B cell (primary cell): Measurements from ENCODE around the gene CYFIP1. TPM values are rescaled to one million over a fixed set of nuclear protein-coding genes. Genes with fewer than 3 reads are reported as not detected.

Source experiments
- ATAC-seq: fragments of 200-7000 bp; cut with Tn5 transposase; one replicate; pipeline ENCODE4 v1.10.0; 2021; ENCODE audit warnings: low read depth, mild to moderate bottlenecking, moderate number of reproducible peaks, moderate library complexity
- CTCF ChIA-PET: fragments of 350-600 bp; sonication (Branson Sonifier 250); formaldehyde crosslinking; loops from one replicate; lab custom pipeline; 2021; ENCODE audit warnings: antibody characterized with exemption, inconsistent platforms; lab: Charles Lee
- POLR2A ChIA-PET: fragments of 350-600 bp; sonication (Branson Sonifier 250); formaldehyde crosslinking; loops from one replicate; lab custom pipeline; 2021; ENCODE audit warnings: antibody characterized with exemption; lab: Charles Lee
- DNase-seq: peaks from one replicate; pipeline ENCODE4 v3.0.0; 2013
- H2AFZ ChIP-seq: 2 replicates; pipeline ENCODE4 v1.6.1; 2012; ENCODE audit warnings: mild to moderate bottlenecking, low read depth, low read length; ENCODE audit not compliant: insufficient read depth, poor library complexity, severe bottlenecking
- H3K27ac ChIP-seq, 2 donors: 1 replicate in 1 of 2; 2 replicates in 1 of 2; pipeline ENCODE4 v1.5.1; 2012 to 2013; ENCODE audit warnings: low read length in 2 of 2, mild to moderate bottlenecking in 2 of 2, moderate library complexity in 1 of 2
- H3K27me3 ChIP-seq, 4 experiments: fragments of 200-600 bp in 1 of 4; sonication (generic) in 1 of 4; replicated peaks in 1 of 4; 1 replicate in 2 of 4; 2 replicates in 2 of 4; pipeline versions ENCODE4 v1.6.1 to v1.7.0; 2013 to 2016; ENCODE audit warnings: low read length in 3 of 4, mild to moderate bottlenecking in 2 of 4, mixed read lengths in 1 of 4, moderate library complexity in 1 of 4; ENCODE audit not compliant: insufficient read depth in 4 of 4, control insufficient read depth in 3 of 4; ENCODE audit errors: control extremely low read depth in 1 of 4
- H3K36me3 ChIP-seq, 2 experiments: replicated peaks in 1 of 2; 1 replicate in 1 of 2; 2 replicates in 1 of 2; pipeline versions ENCODE4 v1.6.1 to v1.7.1; 2013; ENCODE audit warnings: low read length in 1 of 2; ENCODE audit not compliant: insufficient read depth in 2 of 2, control insufficient read depth in 1 of 2; ENCODE audit errors: control extremely low read depth in 1 of 2, extremely low read depth in 1 of 2
- H3K4me1 ChIP-seq, 2 donors: fragments of 200-600 bp in 1 of 2; sonication (generic) in 1 of 2; 1 replicate in 1 of 2; 2 replicates in 1 of 2; pipeline versions ENCODE4 v1.5.1 to v1.6.1; 2013 to 2017; ENCODE audit warnings: low read length in 2 of 2; ENCODE audit not compliant: control insufficient read depth in 2 of 2, insufficient read depth in 2 of 2
- H3K4me2 ChIP-seq: replicated peaks from 2 replicates; pipeline ENCODE3; 2012; ENCODE audit warnings: mild to moderate bottlenecking, low read depth, low read length; ENCODE audit not compliant: poor library complexity, severe bottlenecking
- H3K4me3 ChIP-seq, 5 experiments: fragments of 200-600 bp in 1 of 5; sonication (generic) in 1 of 5; 1 replicate in 3 of 5; 2 replicates in 2 of 5; pipeline versions ENCODE4 v1.5.1 to v1.7.0; 2011 to 2016; ENCODE audit warnings: low read length in 4 of 5, mild to moderate bottlenecking in 4 of 5, low read depth in 2 of 5, control low read depth in 1 of 5, moderate library complexity in 1 of 5; ENCODE audit not compliant: insufficient read depth in 1 of 5; ENCODE audit errors: control extremely low read depth in 1 of 5, extremely low read depth in 1 of 5
- H3K79me2 ChIP-seq: fragments of 200-600 bp; sonication (generic); one replicate; pipeline ENCODE4 v1.6.0; 2016; ENCODE audit warnings: low read length; ENCODE audit not compliant: control insufficient read depth, insufficient read depth
- H3K9ac ChIP-seq: fragments of 200-600 bp; sonication (generic); 2 replicates; pipeline ENCODE4 v1.6.1; 2017; ENCODE audit warnings: mild to moderate bottlenecking, low read length, moderate library complexity
- H3K9me3 ChIP-seq, 3 donors: one replicate each; pipeline versions ENCODE4 v1.6.1 to v1.7.1; 2013; ENCODE audit warnings: low read length in 2 of 3; ENCODE audit not compliant: control insufficient read depth in 2 of 3, insufficient read depth in 1 of 3; ENCODE audit errors: control extremely low read depth in 1 of 3
- H4K20me1 ChIP-seq: 2 replicates; pipeline ENCODE4 v1.6.0; 2012; ENCODE audit warnings: mild to moderate bottlenecking, low read length; ENCODE audit not compliant: insufficient read depth, control insufficient read depth, poor library complexity, severe bottlenecking
- H3K27ac Mint-ChIP-seq: one replicate; pipeline ENCODE4 v1.8.0; 2021; ENCODE audit warnings: mixed read lengths
- H3K27me3 Mint-ChIP-seq: one replicate; pipeline ENCODE4 v1.8.0; 2021; ENCODE audit warnings: mixed read lengths
- H3K4me1 Mint-ChIP-seq: one replicate; pipeline ENCODE4 v1.8.0; 2021; ENCODE audit warnings: mixed read lengths
- H3K4me3 Mint-ChIP-seq: one replicate; pipeline ENCODE4 v1.8.0; 2021; ENCODE audit warnings: mixed read lengths
- H3K9me3 Mint-ChIP-seq: one replicate; pipeline ENCODE4 v1.8.0; 2022; ENCODE audit warnings: mixed read lengths; ENCODE audit not compliant: insufficient read depth
- EZH2 ChIP-seq: IDR thresholded peaks from 2 replicates; pipeline ENCODE4 v1.6.1; 2012; ENCODE audit warnings: borderline replicate concordance, low read depth, mild to moderate bottlenecking, moderate library complexity, low read length; ENCODE audit not compliant: insufficient read depth, poor library complexity, severe bottlenecking
- WGBS: methylation state at CpG from one replicate; pipeline ENCODE4 v1.1.5; 2013; ENCODE audit warnings: missing lambda C conversion rate; ENCODE audit not compliant: insufficient coverage; 5-methylcytosine and 5-hydroxymethylcytosine counted together
- intact Hi-C: fragments of 100-400 bp; cut with micrococcal nuclease; formaldehyde crosslinking; loops from one replicate; pipeline ENCODE4 v1.10.0; 2022
- polyA plus RNA-seq: library from polyadenylated mRNA; depleted of rRNA; stranded (reverse); fragments of >200 nt; gene quantifications from 2 replicates; pipeline ENCODE4 v1.2.3, GENCODE V29; 2012
- total RNA-seq, 2 donors: library from RNA; stranded (reverse); fragments of 120-200 nt in 1 of 2; gene quantifications; 1 replicate in 1 of 2; 2 replicates in 1 of 2; pipeline versions ENCODE4 v1.2.3 to v1.2.4, GENCODE V29; 2013 to 2022
- TF ChIP-seq, protein P1 (sequence below): fragments of 200-600 bp; IDR thresholded peaks from one replicate; pipeline ENCODE4 v1.8.0; 2022; ENCODE audit warnings: antibody characterized with exemption, mild to moderate bottlenecking

CYFIP1 gene
- total and polyA plus RNA-seq, 2 donors (not counting 1 experiment from before 2014, with no cell fraction given): 6.2 to 13.5 TPM

DNA sequence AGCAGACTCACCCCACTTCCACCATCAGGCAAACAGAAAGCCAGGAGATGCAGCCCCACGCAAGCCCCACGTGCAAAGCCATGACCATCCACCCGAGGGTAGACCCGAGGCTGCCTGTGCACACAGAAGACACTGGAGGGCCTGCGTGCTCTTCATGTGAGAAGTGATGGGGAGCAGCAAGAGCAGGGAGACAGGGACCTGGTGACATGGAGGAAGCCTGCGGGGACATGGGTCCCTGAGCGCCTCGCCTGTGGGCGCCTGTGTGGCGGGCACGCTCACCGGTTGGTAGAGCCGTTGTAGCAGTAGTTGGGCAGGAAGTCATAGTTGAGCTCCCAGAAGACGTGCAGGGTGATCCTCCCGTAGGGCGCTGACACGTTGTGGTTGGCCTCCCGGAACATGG lies 76.7 kb downstream of the CYFIP1 start:
- Histone ChIP-seq H3K4me2 (no peak overlapping the region), H3K9me3 (no peaks in the 10 kb centered on the region), H3K27ac (no peak overlapping the region), H3K9ac (no peak overlapping the region), H3K4me1 (no peaks in the 10 kb centered on the region), H3K79me2 (no peaks in the 10 kb centered on the region), H3K27me3 (no peaks in the 10 kb centered on the region), H3K36me3 (no peaks in the 10 kb centered on the region), H3K4me3 (no peak overlapping the region), H4K20me1 (no peaks in the 10 kb centered on the region), H2AFZ (no peak overlapping the region)
- ChIA-PET CTCF (no interaction called here), POLR2A (no interaction called here)
- Mint-ChIP-seq H3K4me3 (no peak overlapping the region), H3K27me3 (no peaks in the 10 kb centered on the region), H3K27ac (no peak overlapping the region), H3K4me1 (peaks cover 6% of the 10 kb centered on the region), H3K9me3 (no peaks in the 10 kb centered on the region)
- TF ChIP-seq, protein P1, sequence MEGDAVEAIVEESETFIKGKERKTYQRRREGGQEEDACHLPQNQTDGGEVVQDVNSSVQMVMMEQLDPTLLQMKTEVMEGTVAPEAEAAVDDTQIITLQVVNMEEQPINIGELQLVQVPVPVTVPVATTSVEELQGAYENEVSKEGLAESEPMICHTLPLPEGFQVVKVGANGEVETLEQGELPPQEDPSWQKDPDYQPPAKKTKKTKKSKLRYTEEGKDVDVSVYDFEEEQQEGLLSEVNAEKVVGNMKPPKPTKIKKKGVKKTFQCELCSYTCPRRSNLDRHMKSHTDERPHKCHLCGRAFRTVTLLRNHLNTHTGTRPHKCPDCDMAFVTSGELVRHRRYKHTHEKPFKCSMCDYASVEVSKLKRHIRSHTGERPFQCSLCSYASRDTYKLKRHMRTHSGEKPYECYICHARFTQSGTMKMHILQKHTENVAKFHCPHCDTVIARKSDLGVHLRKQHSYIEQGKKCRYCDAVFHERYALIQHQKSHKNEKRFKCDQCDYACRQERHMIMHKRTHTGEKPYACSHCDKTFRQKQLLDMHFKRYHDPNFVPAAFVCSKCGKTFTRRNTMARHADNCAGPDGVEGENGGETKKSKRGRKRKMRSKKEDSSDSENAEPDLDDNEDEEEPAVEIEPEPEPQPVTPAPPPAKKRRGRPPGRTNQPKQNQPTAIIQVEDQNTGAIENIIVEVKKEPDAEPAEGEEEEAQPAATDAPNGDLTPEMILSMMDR: no peak
- no peak for TF ChIP-seq EZH2
- 91% methylated on average over 13 of the region's 18 CpGs for WGBS
- no peak for DNase-seq
- ATAC-seq: no peak
- intact Hi-C loops: no loop called here

DNA sequence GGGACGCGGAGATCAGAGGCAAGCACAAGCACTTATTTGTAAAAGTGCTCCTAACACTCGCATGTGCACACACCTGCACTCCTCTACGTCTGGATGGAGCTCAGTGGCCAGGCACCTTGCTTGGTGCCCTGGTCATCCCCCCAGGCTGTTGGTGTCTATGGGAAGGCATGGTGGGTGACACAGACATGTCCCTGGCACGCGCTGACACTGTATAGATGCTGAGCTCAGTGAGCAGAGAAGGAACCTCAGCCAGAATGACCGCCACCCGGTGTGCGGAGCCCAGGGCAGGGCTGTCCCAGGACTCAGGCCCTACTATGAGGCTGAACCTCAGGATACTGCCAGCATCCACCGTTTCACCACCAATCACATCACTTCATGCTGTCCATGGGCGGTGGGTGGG lies 77.2 kb downstream of the CYFIP1 start:
- ChIA-PET POLR2A (no interaction called here), CTCF (interaction anchor here (0.8 kb wide), 1 partner anchor 11 kb away, joined by 9 read pairs; no protein-coding TSS in a partner anchor)
- Mint-ChIP-seq H3K4me1 (peaks cover 6% of the 10 kb centered on the region), H3K27me3 (no peaks in the 10 kb centered on the region), H3K9me3 (no peaks in the 10 kb centered on the region), H3K4me3 (no peak overlapping the region), H3K27ac (no peak overlapping the region)
- TF ChIP-seq, protein P1: no peak
- TF ChIP-seq EZH2: no peak
- H3K27ac ChIP-seq: no peak overlapping the region
- ATAC-seq: no peak
- H2AFZ ChIP-seq: no peak overlapping the region
- no peaks in the 10 kb centered on the region for H3K36me3 ChIP-seq
- no peaks in the 10 kb centered on the region for H3K79me2 ChIP-seq
- no peaks in the 10 kb centered on the region for H3K4me1 ChIP-seq
- WGBS: 95% methylated on average over 10 of the region's 11 CpGs
- H4K20me1 ChIP-seq: no peaks in the 10 kb centered on the region
- DNase-seq: no peak
- no peaks in the 10 kb centered on the region for H3K9me3 ChIP-seq
- intact Hi-C loops: no loop called here
- H3K9ac ChIP-seq: no peak overlapping the region
- H3K4me2 ChIP-seq: no peak overlapping the region
- H3K4me3 ChIP-seq: no peak overlapping the region
- H3K27me3 ChIP-seq: no peaks in the 10 kb centered on the region
